B cell (primary cell): ENCODE data around the gene CAMK2G. TPM values are rescaled to one million over a fixed set of nuclear protein-coding genes. Genes with fewer than 3 reads are reported as not detected.

Experiments used
- ATAC-seq: fragments of 200-7000 bp; cut with Tn5 transposase; one replicate; pipeline ENCODE4 v1.10.0; 2021; ENCODE audit warnings: low read depth, mild to moderate bottlenecking, moderate number of reproducible peaks, moderate library complexity
- CTCF ChIA-PET: fragments of 350-600 bp; sonication (Branson Sonifier 250); formaldehyde crosslinking; loops from one replicate; lab custom pipeline; 2021; ENCODE audit warnings: antibody characterized with exemption, inconsistent platforms; lab: Charles Lee
- POLR2A ChIA-PET: fragments of 350-600 bp; sonication (Branson Sonifier 250); formaldehyde crosslinking; loops from one replicate; lab custom pipeline; 2021; ENCODE audit warnings: antibody characterized with exemption; lab: Charles Lee
- DNase-seq: peaks from one replicate; pipeline ENCODE4 v3.0.0; 2013
- H2AFZ ChIP-seq: 2 replicates; pipeline ENCODE4 v1.6.1; 2012; ENCODE audit warnings: mild to moderate bottlenecking, low read depth, low read length; ENCODE audit not compliant: insufficient read depth, poor library complexity, severe bottlenecking
- H3K27ac ChIP-seq, 2 donors: 1 replicate in 1 of 2; 2 replicates in 1 of 2; pipeline ENCODE4 v1.5.1; 2012 to 2013; ENCODE audit warnings: low read length in 2 of 2, mild to moderate bottlenecking in 2 of 2, moderate library complexity in 1 of 2
- H3K27me3 ChIP-seq, 4 experiments: fragments of 200-600 bp in 1 of 4; sonication (generic) in 1 of 4; replicated peaks in 1 of 4; 1 replicate in 2 of 4; 2 replicates in 2 of 4; pipeline versions ENCODE4 v1.6.1 to v1.7.0; 2013 to 2016; ENCODE audit warnings: low read length in 3 of 4, mild to moderate bottlenecking in 2 of 4, mixed read lengths in 1 of 4, moderate library complexity in 1 of 4; ENCODE audit not compliant: insufficient read depth in 4 of 4, control insufficient read depth in 3 of 4; ENCODE audit errors: control extremely low read depth in 1 of 4
- H3K36me3 ChIP-seq, 2 experiments: replicated peaks in 1 of 2; 1 replicate in 1 of 2; 2 replicates in 1 of 2; pipeline versions ENCODE4 v1.6.1 to v1.7.1; 2013; ENCODE audit warnings: low read length in 1 of 2; ENCODE audit not compliant: insufficient read depth in 2 of 2, control insufficient read depth in 1 of 2; ENCODE audit errors: control extremely low read depth in 1 of 2, extremely low read depth in 1 of 2
- H3K4me1 ChIP-seq, 2 donors: fragments of 200-600 bp in 1 of 2; sonication (generic) in 1 of 2; 1 replicate in 1 of 2; 2 replicates in 1 of 2; pipeline versions ENCODE4 v1.5.1 to v1.6.1; 2013 to 2017; ENCODE audit warnings: low read length in 2 of 2; ENCODE audit not compliant: control insufficient read depth in 2 of 2, insufficient read depth in 2 of 2
- H3K4me2 ChIP-seq: replicated peaks from 2 replicates; pipeline ENCODE3; 2012; ENCODE audit warnings: mild to moderate bottlenecking, low read depth, low read length; ENCODE audit not compliant: poor library complexity, severe bottlenecking
- H3K4me3 ChIP-seq, 5 experiments: fragments of 200-600 bp in 1 of 5; sonication (generic) in 1 of 5; 1 replicate in 3 of 5; 2 replicates in 2 of 5; pipeline versions ENCODE4 v1.5.1 to v1.7.0; 2011 to 2016; ENCODE audit warnings: low read length in 4 of 5, mild to moderate bottlenecking in 4 of 5, low read depth in 2 of 5, control low read depth in 1 of 5, moderate library complexity in 1 of 5; ENCODE audit not compliant: insufficient read depth in 1 of 5; ENCODE audit errors: control extremely low read depth in 1 of 5, extremely low read depth in 1 of 5
- H3K79me2 ChIP-seq: fragments of 200-600 bp; sonication (generic); one replicate; pipeline ENCODE4 v1.6.0; 2016; ENCODE audit warnings: low read length; ENCODE audit not compliant: control insufficient read depth, insufficient read depth
- H3K9ac ChIP-seq: fragments of 200-600 bp; sonication (generic); 2 replicates; pipeline ENCODE4 v1.6.1; 2017; ENCODE audit warnings: mild to moderate bottlenecking, low read length, moderate library complexity
- H3K9me3 ChIP-seq, 3 donors: one replicate each; pipeline versions ENCODE4 v1.6.1 to v1.7.1; 2013; ENCODE audit warnings: low read length in 2 of 3; ENCODE audit not compliant: control insufficient read depth in 2 of 3, insufficient read depth in 1 of 3; ENCODE audit errors: control extremely low read depth in 1 of 3
- H4K20me1 ChIP-seq: 2 replicates; pipeline ENCODE4 v1.6.0; 2012; ENCODE audit warnings: mild to moderate bottlenecking, low read length; ENCODE audit not compliant: insufficient read depth, control insufficient read depth, poor library complexity, severe bottlenecking
- H3K27ac Mint-ChIP-seq: one replicate; pipeline ENCODE4 v1.8.0; 2021; ENCODE audit warnings: mixed read lengths
- H3K27me3 Mint-ChIP-seq: one replicate; pipeline ENCODE4 v1.8.0; 2021; ENCODE audit warnings: mixed read lengths
- H3K4me1 Mint-ChIP-seq: one replicate; pipeline ENCODE4 v1.8.0; 2021; ENCODE audit warnings: mixed read lengths
- H3K4me3 Mint-ChIP-seq: one replicate; pipeline ENCODE4 v1.8.0; 2021; ENCODE audit warnings: mixed read lengths
- H3K9me3 Mint-ChIP-seq: one replicate; pipeline ENCODE4 v1.8.0; 2022; ENCODE audit warnings: mixed read lengths; ENCODE audit not compliant: insufficient read depth
- CTCF ChIP-seq: fragments of 200-600 bp; IDR thresholded peaks from one replicate; pipeline ENCODE4 v1.8.0; 2022; ENCODE audit warnings: antibody characterized with exemption, mild to moderate bottlenecking
- EZH2 ChIP-seq: IDR thresholded peaks from 2 replicates; pipeline ENCODE4 v1.6.1; 2012; ENCODE audit warnings: borderline replicate concordance, low read depth, mild to moderate bottlenecking, moderate library complexity, low read length; ENCODE audit not compliant: insufficient read depth, poor library complexity, severe bottlenecking
- WGBS: methylation state at CpG from one replicate; pipeline ENCODE4 v1.1.5; 2013; ENCODE audit warnings: missing lambda C conversion rate; ENCODE audit not compliant: insufficient coverage; 5-methylcytosine and 5-hydroxymethylcytosine counted together
- intact Hi-C: fragments of 100-400 bp; cut with micrococcal nuclease; formaldehyde crosslinking; loops from one replicate; pipeline ENCODE4 v1.10.0; 2022
- polyA plus RNA-seq: library from polyadenylated mRNA; depleted of rRNA; stranded (reverse); fragments of >200 nt; gene quantifications from 2 replicates; pipeline ENCODE4 v1.2.3, GENCODE V29; 2012
- total RNA-seq, 2 donors: library from RNA; stranded (reverse); fragments of 120-200 nt in 1 of 2; gene quantifications; 1 replicate in 1 of 2; 2 replicates in 1 of 2; pipeline versions ENCODE4 v1.2.3 to v1.2.4, GENCODE V29; 2013 to 2022

The CAMK2G gene
- total and polyA plus RNA-seq, 2 donors (not counting 1 experiment from before 2014, with no cell fraction given) = 42.7 to 48.7 TPM

GRCh38 chr10:73786512-73786885 lies 87.9 kb downstream of the CAMK2G start:
- no peaks in the 10 kb centered on the region for H3K9me3 Mint-ChIP-seq
- Histone ChIP-seq H3K9me3 (no peaks in the 10 kb centered on the region), H3K27me3 (no peaks in the 10 kb centered on the region), H3K4me3 (peak overlapping the region; percentile 56 to 97 (median 85)), H3K4me2 (peak overlapping the region; percentile 98), H3K79me2 (peaks cover 82% of the 10 kb centered on the region), H3K9ac (peak overlapping the region; percentile 90), H3K36me3 (peaks cover 2 to 27% of the 10 kb centered on the region in 2 experiments), H4K20me1 (peaks cover 28% of the 10 kb centered on the region), H2AFZ (peak overlapping the region; percentile 87), H3K4me1 (peaks cover 23 to 35% of the 10 kb centered on the region in 2 donors), H3K27ac (peak overlapping the region; percentile 53 to 74)
- intact Hi-C loops = loop anchor here (5.0 kb wide), 1 partner anchor 289 kb away; the partner anchor contains the start of gene PPP3CB
- TF ChIP-seq EZH2 (no peak), CTCF (no peak)
- WGBS = 6% methylated on average over 2 of the region's 2 CpGs
- DNase-seq = no peak
- H3K4me1 Mint-ChIP-seq = peaks cover 39% of the 10 kb centered on the region
- ChIA-PET POLR2A (interaction anchor here (0.7 to 2.7 kb wide), 4 partner anchors 14 to 93 kb away, joined by 5 to 24 read pairs (median 7); partner anchors contain the start of gene SEC24C), CTCF (interaction anchor here (1.2 to 6.2 kb wide), 2 partner anchors 14 to 24 kb away, joined by 3 to 35 read pairs; a partner anchor contains a TSS)
- peak overlapping the region; percentile 91 for H3K4me3 Mint-ChIP-seq
- H3K27ac Mint-ChIP-seq = peak overlapping the region; percentile 94
- ATAC-seq = no peak
- H3K27me3 Mint-ChIP-seq = no peaks in the 10 kb centered on the region
